ENCODE results near the gene DXO.

GRCh38 chr6:31920811-31921210, 51.1 kb downstream of the DXO start:
- TF ChIP-seq GATA2 (IDR thresholded peaks at IDR 0.05; ENCODE audit: low read depth, low read length) (no peak), GATA3 (IDR thresholded peaks at IDR 0.05; ENCODE audit: low read depth, low read length) (no peak)

Data from SH-SY5Y (cell line).